Activated CD4-positive, alpha-beta T cell treated with anti-CD3 and anti-CD28 coated beads for 36 hours (primary cell): ENCODE data around the gene DPY19L1. TPM values are rescaled to one million over a fixed set of nuclear protein-coding genes. Genes with fewer than 3 reads are reported as not detected.
"Not testable (repeated sequence)": the region's sequence is repeated elsewhere in the genome, so short reads cannot be mapped to it uniquely, and the experiment has no call there.

Experiments used
- ATAC-seq: fragments of 200-7000 bp; cut with Tn5 transposase; one replicate; pipeline ENCODE4 v1.10.0; 2021; ENCODE audit warnings: mild to moderate bottlenecking, moderate library complexity
- CTCF ChIA-PET: fragments of 350-600 bp; sonication (Branson Sonifier 250); formaldehyde crosslinking; loops from one replicate; lab custom pipeline; 2021; ENCODE audit warnings: antibody characterized with exemption; lab: Charles Lee
- POLR2A ChIA-PET: fragments of 350-600 bp; sonication (Branson Sonifier 250); formaldehyde crosslinking; loops from one replicate; lab custom pipeline; 2021; ENCODE audit warnings: antibody characterized with exemption, inconsistent platforms; lab: Charles Lee
- DNase-seq: peaks from one replicate; pipeline ENCODE4 v3.0.0-alpha.2; 2020
- H3K27ac Mint-ChIP-seq: one replicate; pipeline ENCODE4 v1.8.0; 2021; ENCODE audit warnings: mixed read lengths
- H3K27me3 Mint-ChIP-seq: one replicate; pipeline ENCODE4 v1.8.0; 2021; ENCODE audit warnings: mixed read lengths
- H3K36me3 Mint-ChIP-seq: one replicate; pipeline ENCODE4 v1.8.0; 2021; ENCODE audit warnings: low read depth, mixed read lengths
- H3K4me1 Mint-ChIP-seq: one replicate; pipeline ENCODE4 v1.8.0; 2021; ENCODE audit warnings: mixed read lengths
- H3K4me3 Mint-ChIP-seq: one replicate; pipeline ENCODE4 v1.8.0; 2021; ENCODE audit warnings: mild to moderate bottlenecking, moderate library complexity, mixed read lengths
- H3K9me3 Mint-ChIP-seq: one replicate; pipeline ENCODE4 v1.8.0; 2021; ENCODE audit warnings: low read depth, mixed read lengths
- intact Hi-C, 2 experiments: fragments of 100-400 bp; cut with DNase I in 1 of 2; cut with micrococcal nuclease in 1 of 2; formaldehyde crosslinking; loops; one replicate each; pipeline versions ENCODE4 v1.14.2 to v1.15.1; 2022 to 2024; cut with DNase I, micrococcal nuclease
- total RNA-seq, 2 experiments: library from RNA; stranded (reverse); gene quantifications; one replicate each; pipeline ENCODE4 v1.2.3, GENCODE V29; 2021

Gene DPY19L1
- total RNA-seq, 2 experiments from 2014 or later, result 6.9 to 8.1 TPM

- H3K27me3 Mint-ChIP-seq, result no peaks in the 10 kb centered on the region
- no peak overlapping the region for H3K27ac Mint-ChIP-seq
- no peaks in the 10 kb centered on the region for H3K4me1 Mint-ChIP-seq
- ChIA-PET POLR2A (no interaction called here), CTCF (no interaction called here)
- H3K4me3 Mint-ChIP-seq, result no peak overlapping the region
- intact Hi-C loops, result no loop called here
- no peaks in the 10 kb centered on the region for H3K9me3 Mint-ChIP-seq
- DNase-seq, result no peak
- no peak for ATAC-seq
- H3K36me3 Mint-ChIP-seq, result peaks cover 14% of the 10 kb centered on the region
Measured at GRCh38 chr7:35011085-35011484, 26.2 kb downstream of the DPY19L1 start.

DNA sequence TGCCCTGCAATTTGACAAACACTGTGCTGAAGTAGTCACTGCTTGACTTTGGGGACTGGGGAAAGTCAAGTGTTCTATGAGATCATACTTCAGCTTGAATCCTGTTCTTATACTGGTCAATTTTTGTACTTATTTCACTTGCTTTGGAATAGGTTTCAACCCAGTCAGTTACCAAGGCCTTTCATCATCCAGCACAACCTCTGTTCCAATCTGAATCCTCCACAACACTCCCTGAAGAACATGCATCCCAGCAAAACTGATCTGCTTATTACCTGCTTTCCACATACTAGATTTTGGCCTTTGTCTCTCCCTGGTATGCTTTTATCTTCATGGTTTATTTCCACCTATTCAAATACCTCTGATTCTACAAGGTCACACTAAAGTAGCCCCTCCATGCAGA, 29.5 kb downstream of the DPY19L1 start:
- no peaks in the 10 kb centered on the region for H3K9me3 Mint-ChIP-seq
- H3K36me3 Mint-ChIP-seq, result peaks cover 15% of the 10 kb centered on the region
- H3K4me1 Mint-ChIP-seq, result no peaks in the 10 kb centered on the region
- ATAC-seq, result no peak
- ChIA-PET CTCF (no interaction called here), POLR2A (no interaction called here)
- no peak overlapping the region for H3K27ac Mint-ChIP-seq
- no peak overlapping the region for H3K4me3 Mint-ChIP-seq
- intact Hi-C loops, result no loop called here
- no peak for DNase-seq
- no peaks in the 10 kb centered on the region for H3K27me3 Mint-ChIP-seq

- H3K36me3 Mint-ChIP-seq, result peaks cover 7% of the 10 kb centered on the region
- H3K27me3 Mint-ChIP-seq, result no peaks in the 10 kb centered on the region
- DNase-seq, result no peak
- H3K4me1 Mint-ChIP-seq, result no peaks in the 10 kb centered on the region
- intact Hi-C loops, result no loop called here
- ChIA-PET POLR2A (no interaction called here), CTCF (interaction anchor here (0.7 kb wide), 1 partner anchor 1317 kb away, joined by 3 read pairs; no protein-coding TSS in a partner anchor)
- ATAC-seq, result no peak
- H3K4me3 Mint-ChIP-seq, result no peak overlapping the region
- H3K9me3 Mint-ChIP-seq, result peaks cover 3% of the 10 kb centered on the region
- no peak overlapping the region for H3K27ac Mint-ChIP-seq
Measured at GRCh38 chr7:35004531-35005095, 32.7 kb downstream of the DPY19L1 start.

DNA sequence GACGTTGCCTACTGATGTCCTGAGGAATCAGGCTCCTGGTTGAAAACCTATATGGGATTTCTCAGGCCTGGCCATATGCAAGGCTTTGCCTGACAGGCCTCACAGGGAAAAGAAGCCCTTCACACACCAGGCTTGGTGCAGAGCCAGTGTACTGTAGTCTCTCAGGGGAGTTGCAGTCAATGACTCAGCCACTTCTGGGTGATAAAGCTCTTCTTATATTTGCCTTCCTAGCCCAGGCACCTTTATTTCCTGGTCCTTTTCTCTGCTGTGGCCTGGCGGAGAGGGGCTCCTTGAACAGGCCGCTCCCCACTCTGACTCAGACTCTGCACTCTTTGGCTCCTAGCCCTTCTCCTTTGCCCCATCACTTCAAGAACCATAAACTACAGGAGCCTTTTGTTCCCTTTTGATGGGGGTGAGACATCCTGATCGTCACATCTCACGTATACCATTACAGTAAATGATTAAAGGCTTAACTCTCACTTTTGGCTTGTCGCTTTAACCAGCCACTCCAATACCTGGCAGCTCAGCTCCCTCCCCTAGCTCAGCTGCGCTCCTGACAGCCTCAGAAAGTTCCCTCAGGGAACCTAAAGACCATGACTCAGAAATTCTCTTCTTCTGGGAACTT, 33.5 kb downstream of the DPY19L1 start:
- Mint-ChIP-seq H3K4me3 (no peak overlapping the region), H3K36me3 (peaks cover 7% of the 10 kb centered on the region)

DNA sequence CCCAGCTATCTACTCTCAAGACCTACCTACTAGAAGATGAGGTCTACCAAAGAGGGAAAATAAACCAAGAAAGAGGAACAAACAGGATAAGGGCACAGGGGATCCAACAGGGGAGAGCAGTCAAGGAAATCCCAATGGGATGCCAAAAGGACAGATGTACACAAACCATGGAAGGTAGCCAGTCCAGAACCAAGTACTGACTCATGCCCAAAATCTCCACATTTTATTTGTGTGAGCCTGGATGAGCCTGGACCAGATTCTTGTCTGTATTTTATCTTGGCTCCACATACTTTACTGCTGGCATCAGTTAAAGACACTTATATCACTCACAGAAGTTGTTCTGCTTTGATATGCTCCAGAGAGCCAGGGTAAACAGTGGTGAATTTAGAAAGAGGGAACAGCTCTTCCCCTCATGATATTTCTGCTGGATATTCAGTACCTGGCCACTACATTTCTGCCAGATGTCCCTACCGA, 34.1 kb downstream of the DPY19L1 start:
- H3K27me3 Mint-ChIP-seq, H3K9me3 Mint-ChIP-seq, CTCF ChIA-PET, ATAC-seq, H3K27ac Mint-ChIP-seq, intact Hi-C loops, H3K4me1 Mint-ChIP-seq, POLR2A ChIA-PET, DNase-seq, H3K4me3 Mint-ChIP-seq, H3K36me3 Mint-ChIP-seq: not testable (repeated sequence)

More for the DNA sequence above, 33.5 kb downstream of the DPY19L1 start:
- no peak overlapping the region for H3K27ac Mint-ChIP-seq
- H3K9me3 Mint-ChIP-seq, result peaks cover 3% of the 10 kb centered on the region
- CTCF ChIA-PET, result no interaction called here
- intact Hi-C loops, result no loop called here
- ATAC-seq, result no peak
- POLR2A ChIA-PET, result no interaction called here
- DNase-seq, result no peak
- no peaks in the 10 kb centered on the region for H3K27me3 Mint-ChIP-seq
- no peaks in the 10 kb centered on the region for H3K4me1 Mint-ChIP-seq

- POLR2A ChIA-PET, intact Hi-C loops, H3K36me3 Mint-ChIP-seq, CTCF ChIA-PET, H3K27ac Mint-ChIP-seq, H3K4me3 Mint-ChIP-seq, DNase-seq, H3K9me3 Mint-ChIP-seq, H3K4me1 Mint-ChIP-seq, H3K27me3 Mint-ChIP-seq, ATAC-seq: not testable (repeated sequence)
Measured at GRCh38 chr7:34998335-34998734, 39.0 kb downstream of the DPY19L1 start.

- intact Hi-C loops, POLR2A ChIA-PET, CTCF ChIA-PET, H3K36me3 Mint-ChIP-seq, DNase-seq, H3K9me3 Mint-ChIP-seq, H3K4me3 Mint-ChIP-seq, H3K27me3 Mint-ChIP-seq, H3K27ac Mint-ChIP-seq, ATAC-seq: not testable (repeated sequence)
- H3K4me1 Mint-ChIP-seq, result peaks cover 13% of the 10 kb centered on the region
Measured at GRCh38 chr7:34996423-34997090, 40.7 kb downstream of the DPY19L1 start.

DNA sequence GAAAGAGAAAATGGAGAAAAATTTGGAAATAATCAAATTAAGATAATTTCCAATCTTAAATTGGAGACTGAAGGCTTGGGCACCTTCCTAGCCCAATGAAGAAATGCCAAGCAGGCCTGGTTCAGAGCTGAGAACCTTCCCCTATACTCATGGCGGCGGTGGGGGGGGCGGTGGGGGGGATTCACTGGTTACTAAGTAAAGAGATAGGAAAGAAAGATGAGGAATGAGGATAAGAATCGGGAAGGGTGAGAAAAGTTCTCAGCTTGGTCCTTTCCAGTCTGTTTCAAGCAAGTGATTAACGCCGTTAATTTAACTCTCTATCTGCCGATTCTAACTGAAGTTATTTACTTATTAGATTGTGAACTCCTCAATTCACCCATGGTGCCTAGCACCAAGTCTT, 41.5 kb downstream of the DPY19L1 start:
- H3K4me3 Mint-ChIP-seq, result no peak overlapping the region
- H3K27me3 Mint-ChIP-seq, result no peaks in the 10 kb centered on the region
- H3K9me3 Mint-ChIP-seq, result no peaks in the 10 kb centered on the region
- intact Hi-C loops, result no loop called here
- DNase-seq, result no peak
- H3K27ac Mint-ChIP-seq, result no peak overlapping the region
- H3K4me1 Mint-ChIP-seq, result peaks cover 20% of the 10 kb centered on the region
- peaks cover 2% of the 10 kb centered on the region for H3K36me3 Mint-ChIP-seq
- CTCF ChIA-PET, result no interaction called here
- ATAC-seq, result no peak
- POLR2A ChIA-PET, result interaction anchor here (0.6 kb wide), 1 partner anchor 52 kb away, joined by 4 read pairs; no protein-coding TSS in a partner anchor

DNA sequence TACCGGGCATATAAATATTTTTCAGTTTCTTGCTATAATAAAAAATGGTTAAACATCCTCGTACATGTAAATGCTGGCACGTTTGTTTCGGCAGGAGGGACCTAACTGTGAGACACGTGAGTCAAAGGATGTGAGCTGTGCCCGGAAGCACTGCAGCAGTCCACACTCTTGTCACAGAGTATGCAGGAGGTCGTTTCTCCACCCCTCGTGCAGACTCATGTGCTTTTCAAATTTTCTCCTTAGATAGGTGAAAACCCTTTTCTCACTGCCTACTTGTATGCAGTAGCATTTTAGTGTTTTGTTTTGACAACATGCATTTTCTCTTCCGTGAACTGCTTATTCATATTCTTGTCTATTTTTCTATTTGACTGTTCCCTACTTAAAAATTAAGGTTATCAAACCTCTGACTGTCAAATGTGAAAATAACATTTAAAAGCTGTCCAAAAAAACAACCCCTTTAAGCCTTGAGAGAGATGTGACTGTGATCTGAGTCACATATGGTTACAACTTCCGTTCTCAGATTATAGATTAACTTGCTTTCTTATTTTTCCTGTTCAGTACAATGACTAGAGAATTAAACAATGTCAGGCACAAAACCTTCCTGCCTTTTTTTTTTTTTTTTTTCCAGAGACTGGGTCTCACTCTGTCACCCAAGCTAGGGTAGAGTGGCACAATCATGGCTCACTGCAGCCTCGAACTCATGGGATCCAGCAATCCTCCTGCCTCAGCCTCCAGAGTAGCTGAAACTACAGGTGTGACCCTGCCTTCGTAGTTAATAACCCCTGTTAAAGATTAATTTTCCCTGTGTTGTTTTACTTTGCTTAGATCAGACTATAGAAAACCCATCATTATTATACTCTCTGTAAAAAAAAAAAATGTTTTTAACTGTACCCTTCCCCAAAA, 45.1 kb downstream of the DPY19L1 start:
- intact Hi-C loops, result loop anchor here (1.0 kb wide), 2 partner anchors 43 to 45 kb away; partner anchors contain the start of gene DPY19L1 (in 1 of the 2)
- no peaks in the 10 kb centered on the region for H3K9me3 Mint-ChIP-seq

DNA sequence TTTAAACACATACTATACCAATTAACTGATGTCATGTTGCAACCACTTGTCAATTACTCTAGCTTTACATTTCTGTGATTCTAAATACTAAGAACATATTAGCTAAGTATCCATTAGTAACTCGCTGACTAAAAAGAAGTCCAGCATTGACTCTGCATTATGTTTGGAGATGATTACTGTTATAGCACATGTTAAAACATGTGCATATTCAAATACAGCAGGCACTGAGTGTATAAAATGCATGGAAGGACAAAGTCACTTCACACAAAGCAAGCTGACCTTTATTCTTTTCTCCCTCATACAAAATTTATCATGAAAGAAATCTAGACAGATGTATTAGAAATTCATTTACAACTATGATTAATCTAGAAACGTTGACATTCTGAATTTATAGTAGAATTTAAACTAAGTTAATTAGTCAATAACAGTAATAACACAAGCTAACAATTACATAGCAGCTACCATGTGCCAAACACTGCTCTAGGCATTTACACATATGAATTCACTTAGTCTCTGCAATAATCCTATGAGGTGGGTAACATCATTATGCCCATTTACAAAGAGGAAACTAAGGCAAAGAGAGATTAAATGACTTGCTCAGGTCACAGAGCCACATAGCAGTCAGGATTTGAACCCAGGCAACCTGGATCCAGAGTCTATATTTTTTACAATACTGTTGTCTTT, 48.7 kb downstream of the DPY19L1 start:
- not testable (repeated sequence) for DNase-seq

More for the DNA sequence above, 45.1 kb downstream of the DPY19L1 start:
- H3K4me1 Mint-ChIP-seq, result peaks cover 22% of the 10 kb centered on the region
- peak overlapping the region; percentile 66 for H3K27ac Mint-ChIP-seq
- H3K4me3 Mint-ChIP-seq, result no peak overlapping the region
- DNase-seq (peak; percentile 69), ATAC-seq (peak; percentile 95)
- ChIA-PET CTCF (no interaction called here), POLR2A (interaction anchor here (0.6 kb wide), 1 partner anchor 10 kb away, joined by 3 read pairs; no protein-coding TSS in a partner anchor)
- H3K36me3 Mint-ChIP-seq, result peaks cover 2% of the 10 kb centered on the region
- H3K27me3 Mint-ChIP-seq, result no peaks in the 10 kb centered on the region

GRCh38 chr7:34985155-34985554, 52.1 kb downstream of the DPY19L1 start:
- H3K4me3 Mint-ChIP-seq, H3K9me3 Mint-ChIP-seq, H3K27ac Mint-ChIP-seq, POLR2A ChIA-PET, H3K36me3 Mint-ChIP-seq, intact Hi-C loops, H3K4me1 Mint-ChIP-seq, CTCF ChIA-PET, H3K27me3 Mint-ChIP-seq, DNase-seq, ATAC-seq: not testable (repeated sequence)

More for the DNA sequence above, 48.7 kb downstream of the DPY19L1 start:
- ATAC-seq, intact Hi-C loops, H3K27me3 Mint-ChIP-seq, POLR2A ChIA-PET, H3K27ac Mint-ChIP-seq, CTCF ChIA-PET, H3K4me3 Mint-ChIP-seq, H3K9me3 Mint-ChIP-seq, H3K36me3 Mint-ChIP-seq: not testable (repeated sequence)
- peaks cover 22% of the 10 kb centered on the region for H3K4me1 Mint-ChIP-seq
